Astrocyte of the spinal cord (primary cell): ENCODE results near the gene CCDC6.

ENCODE experiments used
- DNase-seq: peaks from one replicate; pipeline ENCODE4 v3.0.0; 2011; ENCODE audit warnings: low read depth, low spot score
- H3K4me3 ChIP-seq: 2 replicates; pipeline ENCODE4 v1.5.1; 2011; ENCODE audit warnings: low read depth, mild to moderate bottlenecking, low read length, moderate library complexity
- CTCF ChIP-seq: IDR thresholded peaks from 2 replicates; pipeline ENCODE4 v1.5.1; 2012; ENCODE audit warnings: low read depth, mild to moderate bottlenecking, low read length, inconsistent platforms
- in situ Hi-C: cut with HindIII; loops from 2 replicates; pipeline ENCODE4 v1.10.0; 2017; ENCODE audit warnings: low sequenced_read_pairs

The CCDC6 gene

GRCh38 chr10:59825932-59826331 is 80.4 kb downstream of the CCDC6 start:
- H3K4me3 ChIP-seq = no peak overlapping the region
- no peak for TF ChIP-seq CTCF
- in situ Hi-C loops = no loop called here
- DNase-seq = no peak

- TF ChIP-seq CTCF = no peak
- in situ Hi-C loops = no loop called here
- H3K4me3 ChIP-seq = no peak overlapping the region
- DNase-seq = no peak
Measured at GRCh38 chr10:59823751-59824150, 82.6 kb downstream of the CCDC6 start.

GRCh38 chr10:59823111-59823510 is 83.2 kb downstream of the CCDC6 start:
- no peak for TF ChIP-seq CTCF
- in situ Hi-C loops = no loop called here
- H3K4me3 ChIP-seq = no peak overlapping the region
- no peak for DNase-seq

GRCh38 chr10:59820471-59820870 is 85.9 kb downstream of the CCDC6 start:
- no peak for DNase-seq
- TF ChIP-seq CTCF = no peak

GRCh38 chr10:59819683-59820082 is 86.7 kb downstream of the CCDC6 start:
- H3K4me3 ChIP-seq = no peak overlapping the region
- in situ Hi-C loops = no loop called here
- DNase-seq = no peak
- TF ChIP-seq CTCF = no peak

More at GRCh38 chr10:59820471-59820870, 85.9 kb downstream of the CCDC6 start:
- no peak overlapping the region for H3K4me3 ChIP-seq
- in situ Hi-C loops = no loop called here

- in situ Hi-C loops = no loop called here
- no peak for DNase-seq
- H3K4me3 ChIP-seq = no peak overlapping the region
- TF ChIP-seq CTCF = no peak
Measured at GRCh38 chr10:59819265-59819664, 87.1 kb downstream of the CCDC6 start.

- in situ Hi-C loops = no loop called here
- TF ChIP-seq CTCF = no peak
- no peak overlapping the region for H3K4me3 ChIP-seq
- peak; percentile 51 for DNase-seq
Measured at GRCh38 chr10:59817773-59818172, 88.6 kb downstream of the CCDC6 start.
